Smooth muscle cell of the pulmonary artery (primary cell): ENCODE measurements around the gene CTNNBL1. TPM values are rescaled to one million over a fixed set of nuclear protein-coding genes. Genes with fewer than 3 reads are reported as not detected.

ENCODE experiments used
- total RNA-seq: library from RNA; depleted of rRNA; stranded (reverse); fragments of >200 nt; gene quantifications from 2 replicates; pipeline ENCODE4 v1.2.3, GENCODE V29; 2014

Gene CTNNBL1, protein sequence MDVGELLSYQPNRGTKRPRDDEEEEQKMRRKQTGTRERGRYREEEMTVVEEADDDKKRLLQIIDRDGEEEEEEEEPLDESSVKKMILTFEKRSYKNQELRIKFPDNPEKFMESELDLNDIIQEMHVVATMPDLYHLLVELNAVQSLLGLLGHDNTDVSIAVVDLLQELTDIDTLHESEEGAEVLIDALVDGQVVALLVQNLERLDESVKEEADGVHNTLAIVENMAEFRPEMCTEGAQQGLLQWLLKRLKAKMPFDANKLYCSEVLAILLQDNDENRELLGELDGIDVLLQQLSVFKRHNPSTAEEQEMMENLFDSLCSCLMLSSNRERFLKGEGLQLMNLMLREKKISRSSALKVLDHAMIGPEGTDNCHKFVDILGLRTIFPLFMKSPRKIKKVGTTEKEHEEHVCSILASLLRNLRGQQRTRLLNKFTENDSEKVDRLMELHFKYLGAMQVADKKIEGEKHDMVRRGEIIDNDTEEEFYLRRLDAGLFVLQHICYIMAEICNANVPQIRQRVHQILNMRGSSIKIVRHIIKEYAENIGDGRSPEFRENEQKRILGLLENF
- 22.5 and 23.6 TPM in 2 replicates for total RNA-seq

DNA sequence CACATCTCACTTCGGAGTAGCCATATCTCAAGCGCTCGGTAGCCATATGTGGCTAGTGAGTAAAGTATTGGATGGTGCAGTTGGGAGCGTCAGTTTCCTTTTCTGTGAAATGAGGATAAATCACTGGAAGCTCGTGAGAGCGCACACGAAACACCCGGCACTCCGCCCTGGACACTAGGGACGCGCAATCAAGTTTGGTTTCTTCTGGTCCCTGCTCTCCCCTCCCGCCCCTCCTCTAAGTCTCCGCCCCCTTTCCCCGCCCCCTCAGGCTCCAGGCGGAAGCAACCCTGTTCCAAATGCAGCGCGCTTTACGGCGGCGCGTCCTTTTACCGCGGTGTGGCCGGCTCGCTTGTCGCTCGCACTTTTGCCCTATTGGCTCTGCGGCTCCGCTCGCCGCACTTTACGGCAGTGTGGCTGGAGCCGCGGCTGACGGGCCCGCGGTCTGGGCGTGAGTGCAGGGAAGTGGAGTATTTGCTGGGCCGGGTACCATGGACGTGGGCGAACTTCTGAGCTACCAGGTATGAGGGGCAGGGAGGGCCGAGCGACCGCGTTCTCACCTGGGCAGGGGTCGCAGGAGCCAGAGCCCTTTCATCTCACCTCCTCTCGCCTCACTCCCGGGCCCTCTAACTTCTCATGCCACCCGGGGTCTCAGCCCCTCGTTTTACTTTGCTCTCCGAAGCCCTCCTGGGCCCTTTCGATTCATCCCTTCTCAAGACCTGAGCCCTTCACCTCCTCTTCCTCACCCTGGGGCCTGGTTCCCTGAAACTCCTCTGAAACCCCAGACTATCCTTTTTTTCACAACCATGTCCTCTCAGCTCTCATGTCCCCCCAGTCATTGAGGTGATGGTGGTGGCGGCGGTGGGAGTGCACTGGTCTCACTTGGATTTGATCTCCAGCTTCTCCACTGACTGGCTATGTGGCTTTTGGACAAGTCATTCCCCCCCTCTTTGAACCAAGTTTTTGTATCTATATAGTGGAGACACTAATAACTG lies at the start of gene CTNNBL1:
CTNNBL1 (plus strand) TSS at position 396 of the 992 bp plus-strand sequence; CDS start at position 489, 93 bp downstream.

DNA sequence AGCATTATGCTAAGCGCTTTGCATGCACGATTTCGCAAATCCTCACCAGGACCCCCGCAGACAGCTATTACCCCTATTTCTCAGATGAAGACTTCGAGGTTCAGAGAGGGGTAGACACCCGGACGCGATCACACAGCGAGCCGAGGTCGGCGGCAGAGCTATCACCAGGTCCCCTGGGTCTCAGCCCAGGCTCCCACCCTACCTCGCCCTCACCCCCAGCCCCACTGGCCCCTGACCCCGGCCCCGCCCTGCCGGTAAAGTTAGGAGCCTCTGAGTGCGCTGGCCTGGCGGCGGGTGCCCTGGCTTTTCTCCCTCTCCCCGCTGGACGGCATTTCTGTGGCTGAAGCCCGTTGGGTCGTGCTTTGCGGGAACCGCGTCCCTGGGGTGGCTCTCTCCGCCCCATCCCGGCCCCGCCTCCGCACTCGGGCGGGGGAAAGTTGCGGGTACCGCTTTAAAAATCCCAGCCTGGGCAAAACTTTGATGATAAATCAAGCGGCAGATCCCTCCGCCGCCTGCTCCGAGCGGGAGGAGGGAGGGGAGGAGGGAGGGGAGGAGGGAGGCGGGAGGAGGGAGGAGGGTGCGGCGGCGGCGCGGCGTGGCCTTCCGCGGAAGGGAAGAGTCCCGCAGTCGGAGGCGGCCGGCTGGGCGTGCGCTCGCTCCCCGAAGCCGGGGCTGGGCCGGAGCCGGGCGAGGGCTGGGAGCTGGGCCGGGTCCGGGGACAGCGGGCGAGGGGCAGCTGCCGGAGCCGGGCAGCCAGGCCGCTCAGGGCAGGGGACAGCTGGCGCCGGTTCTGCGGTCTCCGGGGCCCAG lies 208.9 kb downstream of the CTNNBL1 start, which contains the start of gene VSTM2L:
VSTM2L (plus strand) TSS at position 624 of the 810 bp plus-strand sequence. CDS start 224 bp downstream, outside the sequence.

Other genes starting within 250 kb of the CTNNBL1 start
- gene NNAT, start 172.8 kb upstream of the CTNNBL1 start, total RNA-seq: 0.66 TPM in 1 of 2 replicates, not detected in the other
- gene BLCAP, start 166.2 kb upstream of the CTNNBL1 start, total RNA-seq: 31.1 and 33.6 TPM in 2 replicates
- gene VSTM2L, start 209.1 kb downstream of the CTNNBL1 start, total RNA-seq: 2.1 and 2.5 TPM in 2 replicates